CD4-positive, alpha-beta T cell treated with Interferon alpha-2 for 1 hour (primary cell): Measurements from ENCODE around the gene PROZ.
A peak's percentile ranks its signal among the peaks of the same experiment; 100 is the strongest.

ENCODE experiments used
- DNase-seq, 2 donors: peaks; one replicate each; pipeline ENCODE4 v3.0.0-alpha.2; 2020 to 2022

The PROZ gene

GRCh38 chr13:113182046-113182445, 23.6 kb downstream of the PROZ start:
- DNase-seq: no peak

DNA sequence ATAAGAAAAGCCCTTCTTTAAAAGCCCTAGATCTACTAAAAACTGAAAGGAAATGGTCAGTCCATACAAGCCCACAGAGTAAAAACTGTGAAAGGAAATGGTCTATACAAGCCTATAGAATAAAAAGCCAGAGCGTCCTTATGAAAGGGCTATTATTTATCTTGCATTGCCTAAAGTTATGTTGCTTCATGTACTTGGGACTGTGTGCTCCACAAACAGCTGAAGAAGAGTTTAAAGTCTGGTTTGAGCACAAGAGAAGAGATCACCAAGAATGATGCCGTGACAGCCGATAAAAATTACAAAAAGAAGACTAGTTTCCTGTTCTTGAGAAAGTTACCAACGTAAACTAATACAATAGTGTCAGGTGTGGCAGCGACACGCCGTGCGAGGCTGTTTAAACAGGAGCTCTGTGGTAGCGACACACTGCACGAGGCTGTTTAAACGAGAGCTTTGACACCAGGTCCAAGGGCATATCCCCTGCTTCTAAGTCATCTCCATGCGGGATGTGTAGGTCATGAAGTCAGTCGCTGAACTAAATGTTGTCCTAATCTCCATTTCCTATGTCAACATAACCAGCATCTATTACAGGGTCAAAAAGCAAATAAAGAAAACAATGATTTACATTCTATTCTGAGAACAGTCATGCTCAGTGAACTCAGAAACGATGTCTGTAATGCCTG, 25.1 kb downstream of the PROZ start:
- no peak for DNase-seq

DNA sequence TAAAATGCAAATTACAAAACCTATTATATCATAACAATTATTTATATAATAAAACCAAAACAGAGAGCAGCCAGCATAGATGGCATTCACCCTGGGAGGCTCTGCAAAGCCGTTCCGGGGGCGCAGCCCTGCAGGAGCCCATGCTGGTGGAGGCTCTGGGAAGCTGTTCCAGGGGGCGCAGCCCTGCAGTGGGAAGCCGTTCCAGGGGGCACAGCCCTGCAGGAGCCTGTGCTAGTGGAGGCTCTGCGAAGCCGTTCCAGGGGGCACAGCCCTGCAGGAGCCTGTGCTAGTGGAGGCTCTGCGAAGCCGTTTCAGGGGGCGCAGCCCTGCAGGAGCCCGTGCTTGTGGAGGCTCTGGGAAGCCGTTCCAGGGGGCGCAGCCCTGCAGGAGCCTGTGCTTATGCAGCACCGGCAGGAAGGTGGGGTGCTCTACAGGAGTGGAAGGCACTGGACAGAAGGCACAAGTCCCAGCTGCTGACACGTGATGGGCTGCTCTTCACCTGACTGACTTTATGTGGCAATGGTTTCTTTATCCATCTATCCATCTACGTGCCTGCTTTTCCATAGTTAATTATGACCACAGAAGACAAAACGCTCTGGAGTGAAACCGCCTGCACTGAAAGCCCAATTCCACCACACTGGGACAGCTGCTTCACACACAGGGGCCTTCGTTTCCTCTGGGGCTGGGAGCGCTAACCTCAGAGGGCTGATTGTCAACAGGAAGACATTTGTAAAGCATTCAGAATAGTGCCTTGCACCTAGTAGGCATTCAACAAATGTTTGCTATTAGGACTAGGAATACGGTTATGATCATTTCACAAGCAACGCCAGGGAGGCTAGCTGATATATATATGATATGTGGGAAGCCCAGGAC, 26.4 kb downstream of the PROZ start:
- peak in 1 of 2 donors; percentile 51 for DNase-seq

- peak; percentile 28 to 46 for DNase-seq
These were observed 27.8 kb downstream of the PROZ start for GRCh38 chr13:113186061-113186900.

- DNase-seq: peak; percentile 27 to 66
These were observed 28.8 kb downstream of the PROZ start for GRCh38 chr13:113187263-113187669.

DNA sequence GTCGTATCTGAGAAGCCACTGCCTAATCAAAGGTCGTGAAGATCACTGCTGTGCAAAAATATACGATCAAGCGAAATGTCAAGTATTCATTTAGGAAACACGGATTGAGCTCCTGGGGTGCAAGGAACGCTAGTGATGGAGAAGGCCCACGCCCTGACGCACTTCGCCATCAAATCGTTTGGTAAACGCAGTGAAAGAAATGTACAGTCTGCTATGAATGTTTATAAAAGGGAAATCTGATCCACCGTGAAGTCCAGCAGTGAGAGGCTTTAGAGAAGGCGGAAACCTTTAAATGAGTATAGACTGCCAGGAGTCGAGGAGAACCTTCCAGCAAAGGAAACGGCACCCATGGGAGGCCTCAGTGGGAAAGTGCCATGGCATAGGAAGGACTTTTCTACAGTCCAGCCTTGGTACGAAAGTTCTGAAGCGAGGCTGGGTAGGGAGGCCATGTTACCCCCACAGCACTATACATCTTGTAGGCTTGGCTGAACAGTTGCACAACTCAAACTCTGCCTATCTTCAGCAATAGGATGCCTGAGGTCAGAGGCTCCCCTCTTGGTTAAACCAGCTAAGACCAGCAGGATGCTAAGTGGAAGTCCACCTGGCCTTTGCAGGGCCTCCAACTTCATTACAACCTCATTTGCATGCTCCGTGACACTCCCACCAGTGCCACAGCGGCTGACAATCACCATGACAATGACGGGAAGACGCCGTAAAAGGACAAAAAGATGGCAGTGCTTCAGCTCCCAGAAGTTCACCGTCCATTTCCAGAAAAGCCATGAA, 29.6 kb downstream of the PROZ start:
- DNase-seq: no peak

GRCh38 chr13:113190181-113190580, 31.7 kb downstream of the PROZ start:
- DNase-seq: no peak

GRCh38 chr13:113192279-113192678, 33.8 kb downstream of the PROZ start:
- DNase-seq: no peak

DNA sequence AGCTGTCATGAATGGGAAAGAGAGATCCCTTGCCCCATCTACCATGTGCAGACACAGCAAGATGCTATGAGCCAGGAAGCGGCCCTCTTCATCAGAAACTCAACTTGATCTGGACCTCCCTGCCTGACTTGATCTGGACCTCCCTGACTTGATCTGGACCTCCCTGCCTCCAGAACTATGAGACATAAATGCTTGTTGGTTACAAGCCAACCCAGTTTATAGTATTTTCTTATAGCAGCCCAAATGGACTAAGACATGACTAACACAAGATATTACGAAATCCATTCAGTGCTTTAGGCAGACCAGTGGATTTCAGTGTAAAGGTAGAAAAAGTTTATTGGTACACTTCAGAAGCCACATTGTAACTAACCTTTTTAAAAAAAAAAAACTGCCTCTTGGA, 34.5 kb downstream of the PROZ start:
- DNase-seq: no peak

DNA sequence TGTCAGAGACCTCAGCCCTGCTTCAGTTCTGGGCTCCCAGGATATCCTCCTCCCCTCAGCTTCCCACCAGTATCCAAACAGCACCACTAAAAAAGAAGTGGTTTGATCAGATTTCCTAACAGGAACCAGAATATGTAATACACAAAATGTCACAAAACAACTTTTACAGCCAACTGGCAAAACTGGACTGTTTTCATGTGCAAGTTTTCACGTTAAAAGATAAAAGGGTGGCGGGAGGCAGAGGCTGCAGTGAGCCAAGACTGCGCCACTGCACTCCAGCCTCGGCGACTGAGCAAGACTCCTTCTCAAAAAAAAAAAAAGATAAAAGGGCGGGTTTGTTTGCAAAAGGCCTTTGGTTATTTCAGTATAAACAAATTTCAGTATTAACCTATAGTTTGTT, 36.9 kb downstream of the PROZ start:
- DNase-seq: no peak

DNA sequence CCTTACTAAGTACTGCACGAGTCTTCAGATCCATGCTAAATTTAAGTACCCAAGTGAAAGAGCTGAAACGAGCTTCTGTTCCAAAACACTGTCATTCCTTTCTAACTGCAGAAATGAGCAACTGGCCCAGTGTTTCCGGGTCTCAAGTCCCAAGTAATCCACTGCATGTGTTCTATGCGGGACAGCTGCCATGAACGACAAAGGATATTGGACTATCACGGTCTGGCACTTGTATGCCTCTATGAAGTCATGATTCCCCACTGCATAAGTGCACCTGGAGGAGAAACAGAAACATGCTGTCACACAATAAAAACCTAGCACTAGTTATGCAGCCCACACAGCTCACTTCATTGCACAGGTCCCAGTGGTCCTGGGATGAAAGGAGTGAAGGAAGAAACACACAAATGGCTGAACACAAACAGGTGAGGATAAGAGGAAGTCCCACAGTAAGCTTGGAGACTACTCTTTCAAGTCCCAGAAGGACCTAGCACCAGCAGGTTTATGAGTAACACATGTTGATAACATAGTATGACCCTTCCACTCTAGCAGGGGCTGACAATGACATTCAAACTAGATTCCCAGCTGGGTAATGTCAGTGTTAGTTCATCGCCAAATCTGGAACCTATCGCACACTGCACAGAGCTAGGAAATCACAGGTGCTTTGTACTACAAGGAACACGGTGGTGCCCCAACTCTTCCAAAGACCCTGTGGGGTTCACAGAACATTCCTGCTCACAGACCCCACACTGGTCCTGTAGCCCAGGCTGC, 38.7 kb downstream of the PROZ start:
- DNase-seq: no peak

DNA sequence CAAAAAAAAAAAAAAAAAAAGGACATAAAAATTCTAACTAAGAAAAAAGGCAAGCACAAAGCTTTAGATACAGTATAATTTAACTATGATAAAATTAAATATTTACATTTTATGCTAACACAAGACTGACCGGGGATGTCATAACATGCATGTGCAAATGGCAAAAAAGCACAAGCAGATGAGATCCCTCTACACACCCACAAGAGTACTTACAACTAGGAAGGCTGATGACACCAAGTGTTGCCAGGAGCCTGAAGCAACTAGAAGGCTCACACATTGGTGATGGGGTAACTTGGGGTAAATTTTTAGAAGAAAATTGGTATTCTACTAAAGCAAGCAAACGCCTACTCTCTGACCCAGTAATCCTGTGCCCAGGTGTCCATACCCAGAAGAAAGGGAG, 43.4 kb downstream of the PROZ start:
- DNase-seq: no peak

DNA sequence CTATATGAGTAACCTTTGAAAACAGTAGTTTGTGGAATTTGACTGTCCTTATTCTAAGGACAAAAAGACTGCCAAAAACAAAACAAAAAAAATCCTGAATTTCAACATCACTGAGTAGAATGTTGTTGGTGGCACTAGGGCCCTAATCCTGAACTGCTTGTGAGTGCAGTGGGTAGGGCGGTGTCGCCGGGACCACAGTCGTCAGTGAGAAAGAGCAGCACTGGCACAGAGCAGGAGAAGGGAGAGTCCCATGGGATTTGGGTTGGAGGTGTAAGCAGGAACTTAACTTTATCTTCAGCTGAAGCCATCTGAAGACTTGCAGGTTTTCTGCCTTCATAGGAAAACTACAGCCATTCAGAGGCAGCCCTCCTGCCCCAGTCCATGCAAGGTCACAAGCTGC, 44.5 kb downstream of the PROZ start:
- DNase-seq: no peak

DNA sequence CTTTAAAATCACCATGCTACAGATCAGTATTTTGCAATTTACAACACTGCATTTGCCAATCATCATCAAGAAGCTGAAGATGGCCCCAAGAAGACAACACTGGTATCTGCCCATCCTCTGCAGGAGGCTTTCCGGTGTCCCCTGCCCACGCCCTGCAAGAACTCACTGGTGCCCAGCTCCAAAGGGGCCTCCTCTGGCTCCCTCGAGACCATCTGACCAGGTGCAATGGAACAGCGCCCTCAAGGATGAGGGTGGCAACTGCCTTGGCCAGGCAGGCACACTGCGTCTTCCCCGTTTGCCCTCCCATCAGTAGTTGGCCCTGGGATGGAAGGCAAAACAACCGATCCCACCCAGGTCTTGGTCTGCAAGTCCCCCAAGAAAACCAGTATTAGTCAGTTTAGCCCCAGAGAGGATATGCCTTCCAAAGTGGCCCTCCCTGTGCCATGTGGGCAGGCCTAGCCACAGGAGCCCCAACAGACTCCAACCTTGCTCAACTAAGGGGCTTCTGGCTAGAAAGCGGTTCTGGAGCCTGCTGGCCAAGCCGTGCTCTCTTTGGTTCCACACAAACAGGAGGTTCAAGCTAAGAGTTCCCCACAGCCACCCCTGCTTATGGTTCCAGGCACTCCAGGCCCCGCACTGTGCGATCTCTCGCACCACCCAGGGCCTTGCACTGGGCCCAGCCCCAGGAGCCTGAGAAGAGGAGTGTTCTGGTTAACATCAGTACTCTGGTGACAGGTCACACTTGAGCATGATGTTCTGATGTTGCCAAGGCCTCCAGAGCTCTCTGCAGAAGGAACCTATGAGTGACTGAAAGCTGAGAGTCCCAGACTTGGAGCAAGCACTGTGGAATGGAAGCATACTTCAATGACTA, 45.3 kb downstream of the PROZ start:
- DNase-seq: no peak

DNA sequence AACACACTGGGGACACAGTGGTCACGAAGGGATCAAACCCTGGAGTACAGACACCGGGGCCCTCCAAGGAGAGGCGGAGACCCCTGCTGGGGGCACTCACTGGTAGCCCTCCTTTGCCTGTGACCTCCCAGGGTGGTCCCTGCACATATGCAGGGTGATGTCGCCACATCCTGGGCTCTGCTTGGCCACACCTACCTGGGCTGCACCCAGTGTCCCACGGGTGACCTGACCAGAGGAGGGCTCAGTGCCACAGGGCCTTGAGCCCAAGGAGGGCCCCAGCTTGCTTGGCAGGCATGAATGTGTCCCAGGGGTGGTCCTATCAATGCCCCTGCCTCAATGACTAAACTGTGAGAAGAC, 45.9 kb downstream of the PROZ start:
- no peak for DNase-seq

DNA sequence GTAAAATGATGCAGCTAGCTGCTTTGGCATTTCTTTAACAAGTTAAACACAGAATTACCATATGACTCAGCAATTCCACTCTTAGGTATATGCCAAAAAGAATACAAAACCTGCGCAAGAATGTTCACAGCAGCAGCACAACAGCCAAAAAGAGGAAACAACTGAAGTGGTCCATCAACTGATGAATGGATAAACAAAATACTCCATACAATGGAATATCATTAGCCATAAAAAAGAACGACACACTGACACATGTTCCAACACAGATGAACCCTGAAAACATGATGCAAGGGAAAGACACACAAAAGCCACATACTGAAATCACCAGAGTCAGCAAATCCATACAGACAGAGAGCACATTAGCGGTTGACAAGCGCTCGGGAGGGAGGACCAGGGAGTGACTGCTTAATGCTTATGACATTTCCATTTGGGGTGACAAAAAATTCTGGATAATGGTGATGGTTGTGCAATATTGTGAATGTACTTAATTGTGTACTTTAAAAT, 47.0 kb downstream of the PROZ start:
- no peak for DNase-seq

- no peak for DNase-seq
These were observed 49.0 kb downstream of the PROZ start for GRCh38 chr13:113207460-113207859.

- DNase-seq: no peak
These were observed 49.5 kb downstream of the PROZ start for GRCh38 chr13:113207890-113208420.

- DNase-seq: peak; percentile 89 to 94
These were observed 50.2 kb downstream of the PROZ start, which contains the start of gene PCID2 for GRCh38 chr13:113208421-113209335. Gene PCID2 (minus strand): TSS chr13:113208669. CDS start chr13:113208634, 35 bp downstream.
